IMR-90 (cell line): Measurements from ENCODE around the gene PSAP. TPM values are rescaled to one million over a fixed set of nuclear protein-coding genes. Genes with fewer than 3 reads are reported as not detected.

ENCODE experiments used
- ATAC-seq: fragments of 200-7000 bp; cut with Tn5 transposase; 2 replicates; pipeline ENCODE4 v1.9.1; 2020; ENCODE audit warnings: low read depth, mild to moderate bottlenecking, moderate library complexity
- BruUV-seq: library from RNA; stranded (reverse); fragments of 400-500 nt; replicated peaks from 2 replicates; lab custom pipeline; 2021; lab: Mats Ljungman, UMichigan
- CTCF ChIA-PET: fragments of 300-600 bp; formaldehyde crosslinking; extraction: SDS; loops from one replicate; lab custom pipeline; 2021; ENCODE audit warnings: antibody characterized with exemption; lab: Yijun Ruan, JAX
- POLR2A ChIA-PET: fragments of 300-600 bp; sonication (Branson Sonifier 250); formaldehyde crosslinking; loops from one replicate; lab custom pipeline; 2022; ENCODE audit warnings: antibody characterized with exemption; ENCODE audit not compliant: unreplicated experiment; lab: Charles Lee
- DNase-seq: peaks from one replicate; pipeline ENCODE4 v3.0.0; 2013
- H2AFZ ChIP-seq: replicated peaks from 2 replicates; pipeline ENCODE3; 2013; ENCODE audit warnings: low read length, mild to moderate bottlenecking; ENCODE audit not compliant: poor library complexity
- H2AK5ac ChIP-seq: 2 replicates; pipeline ENCODE4 v1.6.1; 2013; ENCODE audit warnings: low read depth, low read length, inconsistent platforms
- H2AK9ac ChIP-seq: replicated peaks from 2 replicates; pipeline ENCODE3; 2013; ENCODE audit warnings: mild to moderate bottlenecking, low read depth, low read length, moderate library complexity; ENCODE audit not compliant: poor library complexity
- H2BK120ac ChIP-seq: 2 replicates; pipeline ENCODE4 v1.6.1; 2013; ENCODE audit warnings: low read depth, low read length, inconsistent platforms
- H2BK15ac ChIP-seq: 3 replicates; pipeline ENCODE4 v1.6.1; 2013; ENCODE audit warnings: low read depth, low read length, inconsistent platforms
- H2BK20ac ChIP-seq: 2 replicates; pipeline ENCODE4 v1.6.1; 2013; ENCODE audit warnings: low read depth, mild to moderate bottlenecking, inconsistent platforms, low read length, moderate library complexity
- H2BK5ac ChIP-seq: 2 replicates; pipeline ENCODE4 v1.6.1; 2013; ENCODE audit warnings: mild to moderate bottlenecking, low read depth, low read length, inconsistent platforms; ENCODE audit not compliant: poor library complexity, severe bottlenecking
- H3K14ac ChIP-seq: replicated peaks from 2 replicates; pipeline ENCODE4 v1.6.1; 2013; ENCODE audit warnings: low read depth, low read length, inconsistent platforms
- H3K18ac ChIP-seq: 2 replicates; pipeline ENCODE4 v1.6.1; 2013; ENCODE audit warnings: low read depth, low read length, control low read depth
- H3K23ac ChIP-seq: 2 replicates; pipeline ENCODE4 v1.6.1; 2013; ENCODE audit warnings: low read depth, low read length, inconsistent platforms
- H3K27ac ChIP-seq: 2 replicates; pipeline ENCODE4 v1.5.1; 2013; ENCODE audit warnings: mild to moderate bottlenecking, control low read depth, low read length; ENCODE audit not compliant: insufficient read depth
- H3K27me3 ChIP-seq: 2 replicates; pipeline ENCODE4 v1.6.1; 2013; ENCODE audit warnings: low read length; ENCODE audit not compliant: control insufficient read depth, insufficient read depth
- H3K36me3 ChIP-seq: 2 replicates; pipeline ENCODE4 v1.6.1; 2013; ENCODE audit warnings: low read length, mixed read lengths; ENCODE audit not compliant: control insufficient read depth, insufficient read depth
- H3K4ac ChIP-seq: 2 replicates; pipeline ENCODE4 v1.6.1; 2013; ENCODE audit warnings: low read depth, low read length, inconsistent platforms
- H3K4me1 ChIP-seq: 2 replicates; pipeline ENCODE4 v1.6.1; 2013; ENCODE audit warnings: low read length, mixed read lengths; ENCODE audit not compliant: control insufficient read depth, insufficient read depth
- H3K4me2 ChIP-seq: 2 replicates; pipeline ENCODE4 v1.6.1; 2013; ENCODE audit warnings: low read depth, mild to moderate bottlenecking, control low read depth, low read length, moderate library complexity
- H3K4me3 ChIP-seq: 2 replicates; pipeline ENCODE4 v1.5.1; 2013; ENCODE audit warnings: low read depth, mild to moderate bottlenecking, control low read depth, low read length, moderate library complexity; ENCODE audit not compliant: insufficient read depth
- H3K56ac ChIP-seq: 2 replicates; pipeline ENCODE4 v1.6.1; 2013; ENCODE audit warnings: low read length, inconsistent platforms; ENCODE audit not compliant: insufficient read depth; ENCODE audit errors: extremely low read depth
- H3K79me1 ChIP-seq, 2 experiments: 2 replicates each; pipeline ENCODE4 v1.6.1; 2013; ENCODE audit warnings: low read length in 2 of 2, inconsistent platforms in 1 of 2, low read depth in 1 of 2
- H3K9ac ChIP-seq: 2 replicates; pipeline ENCODE4 v1.6.1; 2013; ENCODE audit warnings: low read depth, low read length, control low read depth
- H3K9me1 ChIP-seq: 2 replicates; pipeline ENCODE4 v1.6.1; 2013; ENCODE audit warnings: low read length, inconsistent platforms; ENCODE audit not compliant: insufficient read depth
- H3K9me3 ChIP-seq: 2 replicates; pipeline ENCODE4 v1.6.1; 2013; ENCODE audit warnings: low read length; ENCODE audit not compliant: control insufficient read depth, insufficient read depth
- H4K20me1 ChIP-seq: 2 replicates; pipeline ENCODE4 v1.6.1; 2013; ENCODE audit warnings: low read length, inconsistent platforms; ENCODE audit not compliant: insufficient read depth
- H4K5ac ChIP-seq: 2 replicates; pipeline ENCODE4 v1.6.1; 2013; ENCODE audit warnings: mild to moderate bottlenecking, low read depth, low read length, control low read depth
- H4K8ac ChIP-seq, 2 experiments: 2 replicates each; pipeline ENCODE4 v1.6.1; 2013; ENCODE audit warnings: low read depth in 2 of 2, low read length in 2 of 2, control low read depth in 1 of 2, inconsistent platforms in 1 of 2
- H4K91ac ChIP-seq: 2 replicates; pipeline ENCODE4 v1.6.1; 2013; ENCODE audit warnings: low read depth, low read length, inconsistent platforms; ENCODE audit not compliant: insufficient read depth
- BHLHE40 ChIP-seq: fragments of 150-350 bp; IDR thresholded peaks from 2 replicates; pipeline ENCODE4 v1.6.1; 2016; ENCODE audit warnings: mild to moderate bottlenecking, low read depth, low read length
- CEBPB ChIP-seq: IDR thresholded peaks from 2 replicates; pipeline ENCODE4 v1.6.1; 2012; ENCODE audit warnings: low read depth, low read length, improper control_type of control experiment
- CHD1 ChIP-seq: IDR thresholded peaks from 2 replicates; pipeline ENCODE4 v1.6.1; 2012; ENCODE audit warnings: low read depth, low read length, improper control_type of control experiment
- FOS ChIP-seq: fragments of 150-350 bp; IDR thresholded peaks from 2 replicates; pipeline ENCODE4 v1.6.1; 2016; ENCODE audit warnings: low read depth, low read length
- MXI1 ChIP-seq: IDR thresholded peaks from 2 replicates; pipeline ENCODE4 v1.6.1; 2012; ENCODE audit warnings: low read depth, mild to moderate bottlenecking, low read length, moderate library complexity, borderline replicate concordance
- NFE2L2 ChIP-seq: fragments of 150-350 bp; IDR thresholded peaks from 2 replicates; pipeline ENCODE4 v1.6.1; 2016; ENCODE audit warnings: low read depth, mild to moderate bottlenecking, low read length
- POLR2A ChIP-seq: IDR thresholded peaks from 2 replicates; pipeline ENCODE4 v1.6.1; 2012; ENCODE audit warnings: mild to moderate bottlenecking, low read depth, low read length
- RAD21 ChIP-seq: IDR thresholded peaks from 2 replicates; pipeline ENCODE4 v1.6.1; 2012; ENCODE audit warnings: low read length, improper control_type of control experiment
- RCOR1 ChIP-seq: IDR thresholded peaks from 2 replicates; pipeline ENCODE4 v1.6.1; 2012; ENCODE audit warnings: mild to moderate bottlenecking, low read length, improper control_type of control experiment; ENCODE audit not compliant: insufficient replicate concordance
- WGBS, 2 experiments: methylation state at CpG; one replicate each; pipeline versions ENCODE4 v1.1.5 to v1.1.7; 2013; ENCODE audit warnings: missing lambda C conversion rate in 2 of 2; ENCODE audit not compliant: insufficient read length in 1 of 2; ENCODE audit errors: extremely low coverage in 2 of 2; 5-methylcytosine and 5-hydroxymethylcytosine counted together
- dilution Hi-C: fragments of 300-500 bp; cut with HindIII; formaldehyde crosslinking; loops from one replicate; pipeline ENCODE4 v1.14.3; 2018; ENCODE audit warnings: low sequenced_read_pairs; ENCODE audit not compliant: unreplicated experiment
- in situ Hi-C: fragments of 300-500 bp; cut with MboI; formaldehyde crosslinking; loops from 3 replicates; pipeline ENCODE4 v1.14.3; 2019; ENCODE audit warnings: low sequenced_read_pairs, inconsistent platforms, mixed read lengths
- intact Hi-C: fragments of 100-400 bp; cut with micrococcal nuclease; formaldehyde crosslinking; loops from 2 replicates; pipeline ENCODE4 v1.10.0; 2022
- polyA plus RNA-seq, 3 experiments: library from polyadenylated mRNA; depleted of rRNA; stranded (reverse); fragments of >200 nt; gene quantifications; 2 replicates each; pipeline ENCODE4 v1.2.3, GENCODE V29; 2012; ENCODE audit warnings: low replicate concordance in 1 of 3
- total RNA-seq: library from RNA; depleted of rRNA; stranded (reverse); fragments of >200 nt; gene quantifications from 2 replicates; pipeline ENCODE4 v1.2.3, GENCODE V29; 2012
- TF ChIP-seq, protein P1 (sequence below): fragments of 150-350 bp; IDR thresholded peaks from 2 replicates; pipeline ENCODE4 v1.6.1; 2016; ENCODE audit warnings: low read depth, mild to moderate bottlenecking, low read length, moderate library complexity, borderline replicate concordance
- TF ChIP-seq, protein P2 (sequence below): fragments of 150-350 bp; IDR thresholded peaks from 2 replicates; pipeline ENCODE4 v1.6.1; 2017; ENCODE audit warnings: mild to moderate bottlenecking, antibody characterized with exemption, low read length, low read depth

PSAP gene
- total and polyA plus RNA-seq, 2 of the 4 experiments (the other 2 are of a cell fraction): 216 to 876 TPM

DNA sequence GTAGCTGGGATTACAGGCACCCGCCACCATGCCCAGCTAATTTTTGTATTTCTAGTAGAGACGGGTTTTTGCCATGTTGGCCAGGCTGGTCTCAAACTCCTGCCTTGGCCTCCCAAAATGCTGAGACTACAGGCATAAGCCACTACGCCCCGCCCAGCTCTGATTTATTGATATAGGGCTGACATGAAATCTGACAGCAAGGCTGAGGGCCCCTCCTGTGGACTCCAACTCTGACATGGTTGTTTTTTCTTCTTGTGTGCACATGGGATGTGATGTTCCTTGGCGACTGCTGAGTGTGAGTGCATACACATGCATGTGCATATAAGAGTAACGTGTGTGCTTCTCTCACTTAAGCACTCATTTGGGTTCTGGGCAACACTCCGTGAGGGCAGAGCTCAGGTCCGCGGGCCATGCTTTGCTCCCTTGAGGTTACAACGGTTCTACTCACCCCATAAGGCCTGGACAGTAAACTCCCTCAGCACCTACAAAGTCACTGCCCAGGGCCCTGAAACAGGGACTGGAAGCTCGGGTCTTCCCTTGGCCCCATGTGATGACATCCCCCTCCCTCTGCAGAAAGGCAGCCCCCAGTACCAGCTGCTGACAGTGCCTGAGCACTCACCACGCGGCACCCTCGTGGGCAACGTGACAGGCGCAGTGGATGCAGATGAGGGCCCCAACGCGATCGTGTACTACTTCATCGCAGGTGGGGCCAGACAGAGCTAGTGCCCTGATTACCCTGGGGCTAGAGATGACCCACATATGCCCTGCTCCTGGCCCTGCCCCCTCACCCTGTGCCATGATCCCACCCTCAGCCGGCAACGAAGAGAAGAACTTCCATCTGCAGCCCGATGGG lies 44.1 kb downstream of the PSAP start (continued):
- no peak for TF ChIP-seq BHLHE40

- ATAC-seq (peak; percentile 68), DNase-seq (no peak)
- Histone ChIP-seq H3K4me2 (no peak overlapping the region), H3K56ac (no peak overlapping the region), H4K5ac (no peak overlapping the region), H3K36me3 (no peaks in the 10 kb centered on the region), H2AK9ac (no peak overlapping the region), H3K14ac (no peak overlapping the region), H3K27me3 (peaks cover 27% of the 10 kb centered on the region), H3K27ac (no peak overlapping the region), H2BK15ac (no peak overlapping the region), H2BK5ac (no peak overlapping the region), H3K79me1 (no peaks in the 10 kb centered on the region), H4K20me1 (no peaks in the 10 kb centered on the region), H4K8ac (no peak overlapping the region), H3K23ac (no peak overlapping the region), H2BK120ac (no peak overlapping the region), H3K4ac (no peak overlapping the region), H3K9ac (no peak overlapping the region), H2BK20ac (no peak overlapping the region), H3K18ac (no peak overlapping the region), H2AFZ (peak overlapping the region; percentile 25), H2AK5ac (no peak overlapping the region), H3K4me1 (no peaks in the 10 kb centered on the region), H4K91ac (no peak overlapping the region), H3K9me1 (no peaks in the 10 kb centered on the region; the same call in 1 of the 2 replicates), H3K4me3 (no peak overlapping the region), H3K9me3 (no peaks in the 10 kb centered on the region)
- dilution Hi-C loops: no loop called here
- 45% methylated on average over 15 of the region's 41 CpGs; no CpG with 5 or more reads in 1 of the 2 experiments for WGBS, 2 experiments
- no TSS peak for BruUV-seq
- in situ Hi-C loops: no loop called here
- ChIA-PET POLR2A (no interaction called here), CTCF (interaction anchor here (0.6 to 0.9 kb wide), 3 partner anchors 9 to 74 kb away, joined by 3 to 5 read pairs (median 4); no protein-coding TSS in a partner anchor)
- intact Hi-C loops: no loop called here
- TF ChIP-seq CHD1 (no peak), RAD21 (no peak), NFE2L2 (no peak), POLR2A (no peak), MXI1 (no peak), CEBPB (no peak), RCOR1 (no peak), FOS (no peak)
- TF ChIP-seq, protein P1, sequence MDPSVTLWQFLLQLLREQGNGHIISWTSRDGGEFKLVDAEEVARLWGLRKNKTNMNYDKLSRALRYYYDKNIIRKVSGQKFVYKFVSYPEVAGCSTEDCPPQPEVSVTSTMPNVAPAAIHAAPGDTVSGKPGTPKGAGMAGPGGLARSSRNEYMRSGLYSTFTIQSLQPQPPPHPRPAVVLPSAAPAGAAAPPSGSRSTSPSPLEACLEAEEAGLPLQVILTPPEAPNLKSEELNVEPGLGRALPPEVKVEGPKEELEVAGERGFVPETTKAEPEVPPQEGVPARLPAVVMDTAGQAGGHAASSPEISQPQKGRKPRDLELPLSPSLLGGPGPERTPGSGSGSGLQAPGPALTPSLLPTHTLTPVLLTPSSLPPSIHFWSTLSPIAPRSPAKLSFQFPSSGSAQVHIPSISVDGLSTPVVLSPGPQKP: no peak
- TF ChIP-seq, protein P2, sequence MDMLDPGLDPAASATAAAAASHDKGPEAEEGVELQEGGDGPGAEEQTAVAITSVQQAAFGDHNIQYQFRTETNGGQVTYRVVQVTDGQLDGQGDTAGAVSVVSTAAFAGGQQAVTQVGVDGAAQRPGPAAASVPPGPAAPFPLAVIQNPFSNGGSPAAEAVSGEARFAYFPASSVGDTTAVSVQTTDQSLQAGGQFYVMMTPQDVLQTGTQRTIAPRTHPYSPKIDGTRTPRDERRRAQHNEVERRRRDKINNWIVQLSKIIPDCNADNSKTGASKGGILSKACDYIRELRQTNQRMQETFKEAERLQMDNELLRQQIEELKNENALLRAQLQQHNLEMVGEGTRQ: no peak
Observed at GRCh38 chr10:71805776-71806703, 45.0 kb downstream of the PSAP start.
